HG02642 (cell line): ENCODE data around the gene PBRM1.

Experiments used
- ATAC-seq: cut with Tn5 transposase; IDR thresholded peaks from one replicate; pipeline ENCODE4 v1.9.1; 2021; ENCODE audit warnings: mild to moderate bottlenecking; ENCODE audit not compliant: unreplicated experiment, poor library complexity

PBRM1 gene

DNA sequence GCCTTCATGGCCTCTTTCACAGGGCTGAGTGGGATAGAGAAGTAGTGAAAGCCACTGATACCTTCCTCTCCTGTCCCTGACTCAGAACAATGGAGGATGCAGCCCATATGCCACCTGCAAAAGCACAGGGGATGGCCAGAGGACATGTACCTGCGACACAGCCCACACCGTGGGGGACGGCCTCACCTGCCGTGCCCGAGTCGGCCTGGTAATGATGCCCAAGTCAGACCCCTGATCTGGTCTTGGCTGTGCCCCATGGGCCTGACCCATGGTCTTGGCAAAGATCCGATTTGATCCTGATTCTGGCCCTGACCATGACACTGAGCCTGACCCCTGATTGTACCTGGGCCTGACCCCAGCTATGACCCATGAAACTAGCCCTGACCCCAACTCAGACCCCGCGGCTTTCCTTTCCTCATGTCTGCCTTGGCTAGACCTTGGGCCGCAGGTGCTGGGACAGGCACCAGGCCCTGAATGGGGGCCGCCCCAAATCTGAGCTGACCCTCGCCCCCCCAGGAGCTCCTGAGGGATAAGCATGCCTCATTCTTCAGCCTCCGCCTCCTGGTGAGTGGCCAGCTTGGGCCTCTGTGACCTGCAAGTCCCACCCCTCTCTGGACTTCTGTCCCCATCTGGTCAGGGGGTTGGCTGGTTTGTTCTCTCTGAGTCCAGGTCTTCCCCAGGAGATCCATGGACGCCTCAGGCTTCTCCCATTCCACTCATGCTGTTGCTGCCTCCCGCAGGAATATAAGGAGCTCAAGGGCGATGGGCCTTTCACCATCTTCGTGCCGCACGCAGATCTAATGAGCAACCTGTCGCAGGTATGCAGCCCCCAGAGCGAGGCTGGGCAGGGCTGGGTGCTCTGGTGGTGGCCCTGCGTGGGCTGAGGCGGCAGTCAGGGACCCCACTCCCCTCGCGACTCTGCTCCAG is 167.7 kb downstream of the PBRM1 start:
- no peak for ATAC-seq

DNA sequence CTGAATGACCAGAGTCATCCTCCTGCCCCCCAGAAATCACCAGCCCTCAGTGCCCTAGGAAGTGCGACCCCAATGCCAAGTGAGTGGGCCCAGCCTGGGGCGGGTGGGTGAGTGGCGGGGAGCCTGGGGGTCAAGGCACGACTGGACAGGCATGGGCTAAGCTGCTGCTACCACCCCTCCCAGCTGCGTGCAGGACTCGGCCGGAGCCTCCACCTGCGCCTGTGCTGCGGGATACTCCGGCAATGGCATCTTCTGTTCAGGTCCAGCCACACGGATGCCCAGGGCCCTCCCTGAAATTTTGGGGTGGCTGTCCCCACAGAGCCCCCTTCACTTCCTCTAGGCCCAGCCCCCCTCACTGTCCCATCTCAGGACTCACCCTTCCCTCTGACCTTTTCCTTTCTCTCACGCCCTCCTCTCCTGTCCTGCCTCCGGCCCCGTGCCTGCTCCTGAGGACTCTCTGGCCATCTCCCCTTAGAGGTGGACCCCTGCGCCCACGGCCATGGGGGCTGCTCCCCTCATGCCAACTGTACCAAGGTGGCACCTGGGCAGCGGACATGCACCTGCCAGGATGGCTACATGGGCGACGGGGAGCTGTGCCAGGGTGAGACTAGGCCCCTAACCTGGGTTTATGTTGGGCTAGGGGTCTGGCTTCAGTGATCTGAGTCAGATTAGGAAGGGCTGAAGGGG is 169.1 kb downstream of the PBRM1 start:
- ATAC-seq = no peak

DNA sequence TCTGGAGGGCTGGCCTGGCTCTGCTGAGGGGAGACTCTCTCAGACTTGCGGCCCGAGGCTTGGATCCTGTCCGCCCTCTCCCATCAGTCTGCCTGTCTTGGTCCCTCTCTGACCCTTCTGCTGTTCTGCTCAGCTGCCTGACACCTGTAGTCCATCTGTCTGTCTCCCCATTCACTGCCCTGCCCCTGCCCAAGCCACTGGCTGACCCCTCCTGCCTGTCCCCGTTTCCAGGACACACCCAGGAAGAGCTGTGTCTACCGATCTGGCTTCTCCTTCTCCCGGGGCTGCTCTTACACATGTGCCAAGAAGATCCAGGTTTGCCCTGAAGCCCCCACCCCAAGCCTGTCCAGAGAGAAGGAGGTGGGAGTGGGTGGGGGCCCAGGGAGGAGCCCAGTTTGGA is 170.5 kb downstream of the PBRM1 start:
- no peak for ATAC-seq

DNA sequence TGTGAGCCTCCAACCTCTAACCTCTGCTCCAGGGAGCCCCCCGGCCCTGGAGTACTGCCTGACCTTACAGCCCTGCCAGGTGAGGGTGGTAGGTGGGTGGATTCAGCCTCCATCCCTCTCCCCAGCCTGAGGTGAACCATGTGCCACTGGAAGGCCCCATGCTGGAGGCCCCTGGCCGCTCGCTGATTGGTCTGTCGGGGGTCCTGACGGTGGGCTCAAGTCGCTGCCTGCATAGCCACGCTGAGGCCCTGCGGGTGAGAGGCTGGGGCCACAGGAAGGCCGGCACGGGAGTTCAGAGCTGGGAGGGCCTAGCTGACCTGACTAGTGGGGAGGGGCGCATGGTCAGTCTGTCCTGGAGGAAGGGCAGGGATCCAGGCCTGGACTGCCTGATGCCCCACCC is 171.1 kb downstream of the PBRM1 start:
- no peak for ATAC-seq

DNA sequence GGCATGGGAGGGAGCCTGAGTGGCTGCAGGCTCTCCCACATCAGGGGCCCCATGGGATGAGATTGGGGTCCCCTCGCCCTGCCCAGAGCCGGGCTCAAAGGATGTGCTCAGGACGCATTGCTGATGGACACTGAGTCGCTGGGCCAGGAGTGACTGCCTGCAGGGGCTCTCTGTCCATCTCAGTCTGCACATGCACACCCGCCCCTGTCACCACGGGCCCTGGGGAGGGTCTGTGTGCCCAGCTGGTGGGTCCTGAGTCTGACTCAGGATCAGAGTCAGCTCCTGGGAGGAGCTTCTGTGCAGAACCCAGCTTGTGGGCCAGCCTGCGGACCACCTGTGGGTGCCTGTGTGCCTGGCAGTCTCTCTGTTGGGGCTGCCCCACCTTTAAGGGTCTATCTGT is 172.4 kb downstream of the PBRM1 start:
- no peak for ATAC-seq

DNA sequence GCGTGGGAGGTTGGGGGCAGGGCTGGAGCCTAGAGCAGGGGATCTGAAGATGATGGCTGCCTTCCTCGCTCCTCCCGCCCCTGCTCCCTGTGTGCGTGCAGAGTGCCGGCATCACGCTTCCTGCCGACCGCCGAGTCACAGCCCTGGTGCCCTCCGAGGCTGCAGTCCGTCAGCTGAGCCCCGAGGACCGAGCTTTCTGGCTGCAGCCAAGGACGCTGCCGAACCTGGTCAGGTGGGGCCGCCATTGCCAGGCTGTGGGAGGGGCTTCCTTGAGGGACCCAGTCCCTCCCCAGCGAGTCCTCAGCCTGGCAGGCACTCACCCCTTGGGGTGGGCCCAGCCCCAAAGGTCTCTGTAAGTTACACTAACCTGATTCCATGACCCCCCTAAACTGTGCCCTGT is 173.0 kb downstream of the PBRM1 start:
- no peak for ATAC-seq

DNA sequence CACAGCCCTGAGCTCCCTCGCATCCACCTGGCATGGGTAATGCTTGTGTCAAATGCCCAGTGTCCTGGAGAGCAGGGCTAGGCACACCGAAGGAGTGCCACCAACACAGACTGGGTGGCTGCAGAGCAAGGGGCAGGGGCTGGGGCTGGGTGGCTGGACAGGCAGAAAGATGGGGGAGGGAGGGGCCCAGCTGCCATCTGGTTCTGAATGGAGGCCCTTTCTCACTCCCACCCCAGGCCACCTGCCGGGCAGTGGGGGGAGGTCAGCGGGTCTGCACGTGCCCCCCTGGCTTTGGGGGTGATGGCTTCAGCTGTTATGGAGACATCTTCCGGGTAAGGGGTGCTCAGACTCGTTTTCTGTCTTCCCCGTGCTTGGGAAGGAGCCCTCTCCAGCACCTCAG is 173.6 kb downstream of the PBRM1 start:
- ATAC-seq = no peak

DNA sequence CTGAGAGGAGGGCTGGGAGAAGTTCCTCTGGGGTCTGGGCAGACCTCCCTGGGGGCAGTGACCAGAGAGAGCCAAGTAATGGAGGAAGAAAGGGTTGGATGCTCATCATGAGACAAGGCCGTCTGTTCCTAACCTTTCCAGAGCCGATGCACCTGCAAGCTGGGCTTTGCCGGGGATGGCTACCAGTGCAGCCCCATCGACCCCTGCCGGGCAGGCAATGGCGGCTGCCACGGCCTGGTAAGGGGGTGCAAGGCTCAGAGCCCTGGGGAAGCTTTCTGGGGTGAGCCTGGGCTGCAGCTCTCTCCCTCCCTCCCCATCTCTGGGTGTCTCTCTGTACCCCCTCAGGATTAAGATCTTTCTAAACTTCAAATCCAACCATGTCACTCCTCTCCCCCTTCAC is 174.2 kb downstream of the PBRM1 start:
- no peak for ATAC-seq

DNA sequence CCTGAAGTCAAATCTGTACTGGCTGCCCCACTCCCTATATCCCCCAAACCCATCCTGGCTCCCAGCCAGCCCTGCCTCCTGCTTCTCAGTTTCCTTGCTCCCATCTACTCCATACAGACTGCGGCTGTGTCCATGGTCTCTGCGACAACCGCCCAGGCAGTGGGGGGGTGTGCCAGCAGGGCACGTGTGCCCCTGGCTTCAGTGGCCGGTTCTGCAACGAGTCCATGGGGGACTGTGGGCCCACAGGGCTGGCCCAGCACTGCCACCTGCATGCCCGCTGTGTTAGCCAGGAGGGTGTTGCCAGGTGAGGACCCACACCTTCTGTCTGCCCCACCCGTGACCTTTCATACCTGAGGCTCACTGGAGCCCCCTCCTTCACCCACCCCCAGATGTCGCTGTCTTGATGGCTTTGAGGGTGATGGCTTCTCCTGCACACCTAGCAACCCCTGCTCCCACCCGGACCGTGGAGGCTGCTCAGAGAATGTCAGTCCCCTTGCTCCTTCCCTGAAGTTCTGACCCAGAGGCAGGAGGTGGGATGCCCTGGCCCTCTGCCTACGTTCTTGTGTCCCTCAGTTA is 175.9 kb downstream of the PBRM1 start:
- no peak for ATAC-seq

DNA sequence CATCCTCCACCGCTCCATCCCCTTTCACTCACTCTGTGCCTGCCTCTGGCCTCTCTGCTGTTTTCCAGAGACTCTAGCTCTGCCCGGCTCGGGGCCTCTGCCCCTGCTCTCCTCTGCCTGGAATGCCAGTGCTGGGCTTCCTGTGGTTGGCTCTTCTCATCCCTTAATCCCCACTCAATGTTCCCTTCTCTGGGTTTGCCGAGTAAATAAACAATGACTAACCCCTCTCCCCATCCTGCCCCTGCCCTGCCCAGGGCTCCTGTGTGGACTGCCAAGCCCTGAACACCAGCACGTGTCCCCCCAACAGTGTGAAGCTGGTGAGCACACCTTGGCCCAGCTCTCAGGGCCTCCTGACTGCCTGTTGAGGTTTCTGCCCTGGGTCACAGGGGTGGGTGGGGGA is 178.4 kb downstream of the PBRM1 start:
- no peak for ATAC-seq

DNA sequence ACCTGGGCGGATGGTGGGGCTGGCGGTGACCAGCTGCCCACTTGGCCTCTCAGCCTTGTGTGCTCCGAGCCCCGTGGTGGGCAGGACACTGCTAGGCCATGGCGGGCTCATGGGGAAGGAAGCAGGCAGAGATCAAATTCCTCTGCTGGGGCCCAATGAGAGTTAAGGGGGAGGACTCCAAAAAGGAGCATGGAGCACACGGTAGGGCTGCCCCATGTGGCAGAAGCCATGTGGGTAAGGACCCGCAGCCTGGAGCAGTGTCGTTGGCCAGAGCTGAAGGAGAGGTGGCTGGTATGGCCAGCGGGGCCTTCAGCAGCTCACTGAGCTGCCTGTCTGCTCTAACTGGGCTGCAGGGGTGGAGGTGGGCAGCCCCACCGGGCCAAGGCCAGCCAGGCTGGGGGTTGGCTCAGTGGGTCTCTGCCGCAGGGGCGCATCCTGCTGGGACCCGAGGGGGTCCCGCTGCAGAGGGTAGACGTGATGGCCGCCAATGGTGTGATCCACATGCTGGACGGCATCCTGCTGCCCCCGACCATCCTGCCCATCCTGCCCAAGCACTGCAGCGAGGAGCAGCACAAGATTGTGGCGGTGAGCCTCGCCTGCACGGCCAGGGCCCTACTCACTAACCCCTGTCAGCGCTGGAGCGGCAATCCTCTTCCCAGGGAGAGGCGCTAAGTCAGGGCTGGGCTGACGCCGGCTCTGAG is 179.3 kb downstream of the PBRM1 start:
- no peak for ATAC-seq

DNA sequence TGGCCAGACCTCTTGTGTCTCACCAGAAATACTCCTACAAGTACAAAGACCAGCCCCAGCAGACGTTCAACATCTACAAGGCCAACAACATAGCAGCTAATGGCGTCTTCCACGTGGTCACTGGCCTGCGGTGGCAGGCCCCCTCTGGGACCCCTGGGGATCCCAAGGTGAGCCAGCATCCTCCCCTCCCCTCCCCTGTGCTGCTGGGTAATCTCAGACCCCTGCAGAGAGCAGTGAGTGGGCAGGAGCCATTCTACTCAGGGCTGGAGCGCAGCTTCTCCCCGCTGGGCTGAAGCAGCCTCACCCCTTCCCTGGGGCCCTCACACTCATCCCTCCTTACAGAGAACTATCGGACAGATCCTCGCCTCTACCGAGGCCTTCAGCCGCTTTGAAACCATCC is 180.7 kb downstream of the PBRM1 start:
- ATAC-seq = no peak

DNA sequence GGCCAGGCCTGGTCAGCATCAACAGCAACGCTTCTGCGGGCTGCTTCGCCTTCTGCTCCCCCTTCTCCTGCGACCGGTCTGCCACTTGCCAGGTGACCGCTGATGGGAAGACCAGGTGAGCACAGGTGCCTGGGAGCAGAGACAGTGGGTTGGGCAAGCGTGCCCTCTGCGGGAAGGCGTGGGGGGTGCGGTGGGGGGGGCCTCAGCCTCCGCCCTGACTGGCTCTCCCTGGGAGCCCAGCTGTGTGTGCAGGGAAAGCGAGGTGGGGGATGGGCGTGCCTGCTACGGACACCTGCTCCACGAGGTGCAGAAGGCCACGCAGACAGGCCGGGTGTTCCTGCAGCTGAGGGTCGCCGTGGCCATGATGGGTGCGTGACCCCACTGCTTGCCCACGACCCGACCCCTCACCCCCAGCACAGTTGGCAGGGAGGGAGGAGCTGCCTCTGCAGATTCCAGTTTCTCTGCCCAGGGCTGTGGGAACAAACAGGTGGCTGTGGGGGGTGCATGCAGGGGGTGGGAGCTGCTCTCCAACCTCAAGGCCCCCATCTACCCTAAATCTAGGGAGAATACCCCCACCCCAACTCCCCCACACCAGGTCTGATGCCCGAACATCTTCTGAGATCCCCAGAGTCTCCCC is 181.8 kb downstream of the PBRM1 start:
- no peak for ATAC-seq

DNA sequence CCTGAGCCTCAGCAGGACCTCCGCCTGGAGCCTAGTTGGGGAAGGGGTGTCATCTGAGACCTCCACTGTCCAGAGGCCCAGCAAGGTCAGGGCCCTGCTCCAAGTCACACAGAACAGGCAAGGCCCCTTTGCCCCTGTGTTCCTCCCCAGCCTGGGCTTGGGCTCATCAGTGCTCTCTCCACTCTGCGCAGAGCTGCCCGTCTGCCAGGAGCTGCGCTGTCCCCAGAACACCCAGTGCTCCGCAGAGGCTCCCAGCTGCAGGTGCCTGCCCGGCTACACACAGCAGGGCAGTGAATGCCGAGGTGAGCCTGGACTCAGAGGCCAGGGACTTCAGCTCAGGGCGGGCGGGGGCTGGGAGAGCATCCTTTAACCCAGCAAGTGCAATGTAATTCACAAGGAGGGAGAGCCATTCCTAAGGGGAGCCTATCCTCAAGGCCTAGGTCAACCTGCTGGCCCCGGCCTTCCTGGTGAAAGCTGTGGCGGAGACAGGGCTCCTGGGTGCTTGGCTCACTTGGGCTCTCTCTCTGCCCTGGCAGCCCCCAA is 182.8 kb downstream of the PBRM1 start:
- ATAC-seq = no peak

DNA sequence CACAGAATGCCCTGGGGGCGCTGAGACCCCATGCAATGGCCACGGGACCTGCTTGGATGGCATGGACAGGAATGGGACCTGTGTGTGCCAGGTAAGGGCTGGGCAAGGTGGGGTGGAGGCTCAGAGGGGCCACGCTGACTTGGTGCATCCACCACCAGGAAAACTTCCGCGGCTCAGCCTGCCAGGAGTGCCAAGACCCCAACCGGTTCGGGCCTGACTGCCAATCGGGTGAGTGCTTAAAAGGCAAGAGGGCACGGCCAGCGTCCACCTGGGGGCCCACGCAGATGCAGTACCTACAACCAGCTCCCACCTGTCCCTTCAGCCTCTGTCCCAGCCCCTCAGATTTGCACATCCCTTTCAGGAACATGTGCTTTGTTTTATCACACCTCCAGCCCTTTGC is 183.7 kb downstream of the PBRM1 start:
- no peak for ATAC-seq

DNA sequence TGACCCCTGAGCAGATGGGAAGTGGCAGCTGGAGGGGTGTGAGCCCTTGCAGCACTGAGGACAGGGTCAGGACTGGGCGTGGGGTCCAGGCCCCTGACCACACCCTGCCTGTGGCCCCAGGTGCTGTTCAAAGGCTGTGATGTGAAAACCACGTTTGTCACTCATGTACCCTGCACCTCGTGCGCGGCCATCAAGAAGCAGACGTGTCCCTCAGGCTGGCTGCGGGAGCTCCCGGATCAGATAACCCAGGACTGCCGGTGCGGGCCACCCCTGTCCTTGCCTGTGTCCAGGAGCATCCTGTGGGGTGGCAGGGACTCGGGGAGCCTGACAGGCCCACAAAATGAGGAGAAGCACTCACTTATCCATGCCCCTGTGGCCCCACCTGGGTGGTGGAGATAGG is 184.7 kb downstream of the PBRM1 start:
- ATAC-seq = no peak

DNA sequence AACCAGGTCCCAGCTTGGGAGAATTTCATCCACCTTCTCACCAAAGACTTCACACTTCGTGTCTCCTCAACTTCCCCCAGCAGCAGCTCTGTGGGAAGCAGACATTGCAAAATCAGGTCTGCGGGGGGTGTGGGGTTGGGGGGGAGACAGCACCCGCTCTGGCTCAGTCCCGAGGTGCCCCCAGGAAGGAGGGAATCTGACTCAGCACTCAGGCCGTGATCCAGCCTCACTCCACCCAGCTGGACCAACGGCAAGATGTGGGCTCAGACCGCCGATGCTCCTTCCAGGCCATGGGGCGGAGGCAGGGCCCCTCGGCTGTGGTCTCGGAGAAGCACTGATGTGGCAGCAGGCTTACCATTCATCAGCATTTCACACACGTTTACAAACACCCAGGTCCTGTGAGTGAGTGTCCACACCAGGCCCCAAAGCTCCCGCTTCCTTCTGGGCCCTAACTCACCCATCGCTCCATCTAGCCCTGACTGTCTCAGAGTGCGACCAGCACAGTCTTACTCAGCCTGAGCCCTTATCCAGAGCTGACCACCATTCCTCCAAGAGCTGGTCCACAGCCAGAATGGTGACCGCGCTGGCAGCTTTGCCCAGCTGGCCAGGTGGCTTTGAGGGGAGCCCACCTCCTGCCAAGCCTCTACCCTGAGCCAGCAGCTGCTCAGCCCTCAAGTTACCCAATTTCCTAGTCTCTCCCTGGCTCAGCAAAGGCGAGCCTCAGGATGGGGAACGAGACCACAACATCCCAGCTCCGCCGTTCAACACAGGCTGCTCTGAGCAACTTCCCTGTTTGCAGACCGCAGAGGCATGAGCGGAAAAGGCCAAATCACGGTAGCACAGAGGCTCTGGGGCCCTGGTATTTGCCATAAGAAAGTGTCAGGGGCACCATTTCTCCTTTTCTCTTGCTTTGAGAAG is 187.3 kb downstream of the PBRM1 start:
- ATAC-seq = no peak

DNA sequence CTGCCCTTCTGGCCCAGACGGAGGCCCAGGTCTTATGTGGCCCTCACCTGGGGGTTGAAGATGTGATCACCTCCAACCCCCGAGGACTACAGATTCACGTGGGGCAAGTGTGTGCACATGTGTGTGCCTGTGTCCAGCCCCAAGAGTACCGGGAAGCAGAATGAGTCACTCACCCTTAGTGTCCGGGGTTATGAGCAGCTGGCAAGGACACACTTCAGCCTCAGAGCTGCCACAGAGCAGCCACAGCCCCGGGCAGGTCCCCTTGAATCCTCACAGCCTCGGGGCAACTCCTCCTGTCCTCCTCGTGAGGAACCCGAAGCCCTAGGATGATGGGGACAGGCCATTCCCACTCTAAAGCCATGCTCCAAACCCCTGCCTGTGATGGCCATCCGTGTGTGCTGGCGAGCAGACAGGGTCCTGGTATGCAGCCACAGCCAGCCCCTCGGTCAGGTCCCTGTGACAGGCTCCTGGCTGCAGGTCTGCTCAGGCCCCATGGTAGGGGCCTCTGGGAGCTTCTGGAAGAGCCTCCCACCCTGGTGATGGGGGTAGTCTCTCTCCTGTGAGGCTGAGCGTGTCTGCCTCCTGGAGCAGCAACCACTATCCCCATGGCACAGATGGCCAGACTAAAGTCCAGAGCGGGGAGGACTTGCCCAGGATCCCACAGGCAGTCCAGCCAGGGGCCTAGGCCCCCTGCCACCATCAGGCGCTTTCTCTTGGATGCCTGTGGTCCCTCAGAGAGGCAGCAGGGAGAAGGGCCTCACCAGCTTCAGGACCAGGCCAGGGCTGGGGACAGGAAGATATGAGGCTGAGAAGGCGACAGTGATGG is 189.7 kb downstream of the PBRM1 start:
- no peak for ATAC-seq
